Measurements from ENCODE around the gene TRAP1. TPM values are rescaled to one million over a fixed set of nuclear protein-coding genes. Genes with fewer than 3 reads are reported as not detected.

The TRAP1 gene
- total RNA-seq, 1 experiment from 2014 or later = 382 TPM

GRCh38 chr16:3691761-3692160, 25.6 kb downstream of the TRAP1 start:
- BruUV-seq (replicated peaks) = no TSS peak
- H3K36me3 ChIP-seq (ENCODE audit: low read depth, low read length) = peaks cover 7% of the 10 kb centered on the region

GRCh38 chr16:3690980-3691720, 26.2 kb downstream of the TRAP1 start:
- Histone ChIP-seq H3K79me2 (ENCODE audit: low read length) (peaks cover 16% of the 10 kb centered on the region), H3K27ac (ENCODE audit: low read length) (no peak overlapping the region), H3K4me2 (ENCODE audit: low read length) (no peak overlapping the region), H3K4me1 (ENCODE audit: insufficient read depth, low read length) (no peaks in the 10 kb centered on the region), H3K36me3 (ENCODE audit: low read depth, low read length) (peaks cover 7% of the 10 kb centered on the region), H2AFZ (ENCODE audit: low read length) (no peak overlapping the region), H3K27me3 (ENCODE audit: low read length) (no peaks in the 10 kb centered on the region), H3K9me3 (ENCODE audit: low read length) (no peaks in the 10 kb centered on the region), H4K20me1 (ENCODE audit: low read length) (no peaks in the 10 kb centered on the region; the same call in 1 of the 2 replicates), H3K9me2 (replicated peaks; ENCODE audit: low read length) (no peaks in the 10 kb centered on the region), H3K9ac (ENCODE audit: low read length) (no peak overlapping the region), H3F3A (ENCODE audit: low read length, unreplicated experiment) (no peaks in the 10 kb centered on the region), H3K4me3 (ENCODE audit: low read length) (no peak overlapping the region)
- ATAC-seq (peak; percentile 21; the same call in 1 of the 2 replicates), DNase-seq (no peak)
- intact Hi-C loops (cut with micrococcal nuclease) = loop anchor here (1.0 kb wide), 1 partner anchor 189 kb away; the partner anchor contains the start of gene CREBBP
- ChIA-PET CTCF (no interaction called here), POLR2A (ENCODE audit: unreplicated experiment) (no interaction called here)
- BruUV-seq (replicated peaks) = no TSS peak
- TF ChIP-seq CTCF (conservative IDR thresholded peaks at IDR 0.05; ENCODE audit: low read depth, low read length) (no peak), EZH2 (IDR thresholded peaks at IDR 0.05; ENCODE audit: low read length, unreplicated experiment) (no peak), EZH2phosphoT487 (IDR thresholded peaks at IDR 0.05; ENCODE audit: borderline replicate concordance, low read length) (no peak)

More at GRCh38 chr16:3691761-3692160, 25.6 kb downstream of the TRAP1 start:
- POLR2A ChIA-PET (ENCODE audit: unreplicated experiment) = no interaction called here
- ATAC-seq (no peak), DNase-seq (no peak)
- no peaks in the 10 kb centered on the region for H3K9me3 ChIP-seq (ENCODE audit: low read length)
- no peaks in the 10 kb centered on the region for H3K4me1 ChIP-seq (ENCODE audit: insufficient read depth, low read length)
- no peaks in the 10 kb centered on the region for H3F3A ChIP-seq (ENCODE audit: low read length, unreplicated experiment)
- no peaks in the 10 kb centered on the region; the same call in 1 of the 2 replicates for H4K20me1 ChIP-seq (ENCODE audit: low read length)
- no peak overlapping the region for H3K9ac ChIP-seq (ENCODE audit: low read length)
- H3K27me3 ChIP-seq (ENCODE audit: low read length) = no peaks in the 10 kb centered on the region
- H3K27ac ChIP-seq (ENCODE audit: low read length) = no peak overlapping the region
- intact Hi-C loops (cut with micrococcal nuclease) = no loop called here
- H2AFZ ChIP-seq (ENCODE audit: low read length) = no peak overlapping the region
- CTCF ChIA-PET = no interaction called here
- H3K79me2 ChIP-seq (ENCODE audit: low read length) = peaks cover 22% of the 10 kb centered on the region
- H3K9me2 ChIP-seq (replicated peaks; ENCODE audit: low read length) = no peaks in the 10 kb centered on the region
- no peak overlapping the region for H3K4me3 ChIP-seq (ENCODE audit: low read length)
- no peak overlapping the region for H3K4me2 ChIP-seq (ENCODE audit: low read length)
- no peak for TF ChIP-seq EZH2phosphoT487 (IDR thresholded peaks at IDR 0.05; ENCODE audit: borderline replicate concordance, low read length)
- no peak for TF ChIP-seq EZH2 (IDR thresholded peaks at IDR 0.05; ENCODE audit: low read length, unreplicated experiment)
- no peak for TF ChIP-seq CTCF (conservative IDR thresholded peaks at IDR 0.05; ENCODE audit: low read depth, low read length)

GRCh38 chr16:3690470-3690928, 26.8 kb downstream of the TRAP1 start:
- no TSS peak for BruUV-seq (replicated peaks)
- no peak overlapping the region for H3K4me3 ChIP-seq (ENCODE audit: low read length)
- H3F3A ChIP-seq (ENCODE audit: low read length, unreplicated experiment) = no peaks in the 10 kb centered on the region
- no peaks in the 10 kb centered on the region for H3K9me3 ChIP-seq (ENCODE audit: low read length)
- no peaks in the 10 kb centered on the region for H3K4me1 ChIP-seq (ENCODE audit: insufficient read depth, low read length)
- no peaks in the 10 kb centered on the region for H3K27me3 ChIP-seq (ENCODE audit: low read length)
- H3K9ac ChIP-seq (ENCODE audit: low read length) = no peak overlapping the region
- DNase-seq (peak; percentile 83), ATAC-seq (peak; percentile 97)
- H3K27ac ChIP-seq (ENCODE audit: low read length) = no peak overlapping the region
- intact Hi-C loops (cut with micrococcal nuclease) = loop anchor here (1.0 kb wide), 1 partner anchor 190 kb away; the partner anchor contains the start of gene CREBBP
- TF ChIP-seq CTCF (conservative IDR thresholded peaks at IDR 0.05; ENCODE audit: low read depth, low read length) (peak; percentile 84), EZH2 (IDR thresholded peaks at IDR 0.05; ENCODE audit: low read length, unreplicated experiment) (no peak)
- CTCF ChIA-PET = no interaction called here
- POLR2A ChIA-PET (ENCODE audit: unreplicated experiment) = no interaction called here
- H3K4me2 ChIP-seq (ENCODE audit: low read length) = no peak overlapping the region
- H3K36me3 ChIP-seq (ENCODE audit: low read depth, low read length) = peaks cover 11% of the 10 kb centered on the region
- H3K9me2 ChIP-seq (replicated peaks; ENCODE audit: low read length) = no peaks in the 10 kb centered on the region
- no peaks in the 10 kb centered on the region for H4K20me1 ChIP-seq (ENCODE audit: low read length)
- peaks cover 9% of the 10 kb centered on the region for H3K79me2 ChIP-seq (ENCODE audit: low read length)
- H2AFZ ChIP-seq (ENCODE audit: low read length) = no peak overlapping the region

Measured in PC-3 (cell line).